ENCODE results near the gene HTR5A.

HTR5A gene

GRCh38 chr7:155059703-155060102, 10.4 kb upstream of the HTR5A start (continued):
- TF ChIP-seq PATZ1 (CRISPR knock-in tag; IDR thresholded peaks at IDR 0.05; ENCODE audit: borderline replicate concordance): no peak
- TF ChIP-seq ISL1 (CRISPR knock-in tag; IDR thresholded peaks at IDR 0.05): no peak
- no peak for TF ChIP-seq ARNTL (CRISPR knock-in tag; IDR thresholded peaks at IDR 0.05; ENCODE audit: borderline replicate concordance, low read depth)
- TF ChIP-seq BACH2 (CRISPR knock-in tag; IDR thresholded peaks at IDR 0.05; ENCODE audit: borderline replicate concordance): no peak

- TF ChIP-seq ISL1 (CRISPR knock-in tag; IDR thresholded peaks at IDR 0.05) (no peak), PPARA (CRISPR knock-in tag; IDR thresholded peaks at IDR 0.05; ENCODE audit: borderline replicate concordance) (no peak), ARNTL (CRISPR knock-in tag; IDR thresholded peaks at IDR 0.05; ENCODE audit: borderline replicate concordance, low read depth) (no peak), TSHZ2 (CRISPR knock-in tag; IDR thresholded peaks at IDR 0.05) (no peak), ZNF565 (CRISPR knock-in tag; conservative IDR thresholded peaks at IDR 0.05; ENCODE audit: low read depth) (no peak), CREB5 (CRISPR knock-in tag; IDR thresholded peaks at IDR 0.05; ENCODE audit: low read depth) (no peak), BACH2 (CRISPR knock-in tag; IDR thresholded peaks at IDR 0.05; ENCODE audit: borderline replicate concordance) (no peak), SNAI2 (CRISPR knock-in tag; IDR thresholded peaks at IDR 0.05) (no peak), ZNF8 (CRISPR knock-in tag; IDR thresholded peaks at IDR 0.05) (no peak), ZFP3 (CRISPR knock-in tag; IDR thresholded peaks at IDR 0.05) (no peak), ZFP30 (CRISPR knock-in tag; IDR thresholded peaks at IDR 0.05) (no peak), TOX (CRISPR knock-in tag; IDR thresholded peaks at IDR 0.05; ENCODE audit: borderline replicate concordance) (no peak), ZNF70 (CRISPR knock-in tag; IDR thresholded peaks at IDR 0.05) (no peak), CSRNP3 (CRISPR knock-in tag; IDR thresholded peaks at IDR 0.05) (no peak), ZC3H10 (CRISPR knock-in tag; IDR thresholded peaks at IDR 0.05) (no peak), GLIS3 (CRISPR knock-in tag; IDR thresholded peaks at IDR 0.05) (no peak), CSDC2 (CRISPR knock-in tag; IDR thresholded peaks at IDR 0.05) (no peak), TCF4 (CRISPR knock-in tag; IDR thresholded peaks at IDR 0.05; ENCODE audit: borderline replicate concordance) (no peak)
- ATAC-seq: no peak
These were observed 7.7 kb upstream of the HTR5A start for GRCh38 chr7:155062411-155062810.

- TF ChIP-seq TSHZ2 (CRISPR knock-in tag; IDR thresholded peaks at IDR 0.05): no peak
- TF ChIP-seq PATZ1 (CRISPR knock-in tag; IDR thresholded peaks at IDR 0.05; ENCODE audit: borderline replicate concordance): no peak
- TF ChIP-seq ZNF8 (CRISPR knock-in tag; IDR thresholded peaks at IDR 0.05): no peak
- no peak for TF ChIP-seq CSRNP3 (CRISPR knock-in tag; IDR thresholded peaks at IDR 0.05)
- no peak for TF ChIP-seq RARB (CRISPR knock-in tag; IDR thresholded peaks at IDR 0.05)
- no peak for TF ChIP-seq POU6F1 (CRISPR knock-in tag; IDR thresholded peaks at IDR 0.05; ENCODE audit: borderline replicate concordance, low read depth)
- no peak for TF ChIP-seq ZFP30 (CRISPR knock-in tag; IDR thresholded peaks at IDR 0.05)
- no peak for TF ChIP-seq ZNF565 (CRISPR knock-in tag; conservative IDR thresholded peaks at IDR 0.05; ENCODE audit: low read depth)
- TF ChIP-seq OSR1 (CRISPR knock-in tag; IDR thresholded peaks at IDR 0.05): no peak
- ATAC-seq: no peak
These were observed 5.9 kb upstream of the HTR5A start for GRCh38 chr7:155064186-155064585.

Measured in SK-N-SH treated with all-trans-retinoic acid at 6 μM for 48 hours (cell line).